Activated naive CD8-positive, alpha-beta T cell treated with anti-CD3 and anti-CD28 coated beads for 36 hours (primary cell): Measurements from ENCODE around the gene RGS3. TPM values are rescaled to one million over a fixed set of nuclear protein-coding genes. Genes with fewer than 3 reads are reported as not detected.

Source experiments
- DNase-seq: peaks from one replicate; pipeline ENCODE4 v3.0.0; 2021
- H3K27ac Mint-ChIP-seq: one replicate; pipeline ENCODE4 v1.8.0; 2022; ENCODE audit warnings: mild to moderate bottlenecking, moderate library complexity, mixed read lengths
- H3K27me3 Mint-ChIP-seq: one replicate; pipeline ENCODE4 v1.8.0; 2022; ENCODE audit warnings: mild to moderate bottlenecking, mixed read lengths
- H3K36me3 Mint-ChIP-seq: one replicate; pipeline ENCODE4 v1.8.0; 2021; ENCODE audit warnings: mild to moderate bottlenecking, mixed read lengths
- H3K4me1 Mint-ChIP-seq: one replicate; pipeline ENCODE4 v1.8.0; 2021; ENCODE audit warnings: mixed read lengths
- H3K4me3 Mint-ChIP-seq: one replicate; pipeline ENCODE4 v1.8.0; 2022; ENCODE audit warnings: mild to moderate bottlenecking, moderate library complexity, mixed read lengths
- H3K9me3 Mint-ChIP-seq: one replicate; pipeline ENCODE4 v1.8.0; 2022; ENCODE audit warnings: mixed read lengths
- total RNA-seq, 2 experiments: library from RNA; stranded (reverse); gene quantifications; one replicate each; pipeline ENCODE4 v1.2.3, GENCODE V29; 2021

RGS3 gene
- total RNA-seq, 2 experiments from 2014 or later, result 61.7 to 65.0 TPM

- Mint-ChIP-seq H3K4me1 (peaks cover 11% of the 10 kb centered on the region), H3K27ac (no peak overlapping the region), H3K36me3 (no peaks in the 10 kb centered on the region)
Observed at GRCh38 chr9:113492343-113493202, 29.0 kb downstream of the RGS3 start.

GRCh38 chr9:113493203-113493520, 29.6 kb downstream of the RGS3 start:
- no peaks in the 10 kb centered on the region for H3K9me3 Mint-ChIP-seq
- H3K36me3 Mint-ChIP-seq, result no peaks in the 10 kb centered on the region
- H3K4me1 Mint-ChIP-seq, result peaks cover 11% of the 10 kb centered on the region
- no peak for DNase-seq
- no peaks in the 10 kb centered on the region for H3K27me3 Mint-ChIP-seq
- H3K4me3 Mint-ChIP-seq, result no peak overlapping the region
- no peak overlapping the region for H3K27ac Mint-ChIP-seq

More at GRCh38 chr9:113492343-113493202, 29.0 kb downstream of the RGS3 start:
- no peak for DNase-seq
- no peaks in the 10 kb centered on the region for H3K9me3 Mint-ChIP-seq
- H3K4me3 Mint-ChIP-seq, result no peak overlapping the region
- no peaks in the 10 kb centered on the region for H3K27me3 Mint-ChIP-seq

- DNase-seq, result no peak
- Mint-ChIP-seq H3K4me1 (peaks cover 25% of the 10 kb centered on the region), H3K27ac (no peak overlapping the region), H3K27me3 (no peaks in the 10 kb centered on the region), H3K9me3 (no peaks in the 10 kb centered on the region), H3K36me3 (no peaks in the 10 kb centered on the region), H3K4me3 (no peak overlapping the region)
Observed at GRCh38 chr9:113495526-113495925, 32.0 kb downstream of the RGS3 start.

GRCh38 chr9:113497051-113497450, 33.5 kb downstream of the RGS3 start:
- Mint-ChIP-seq H3K27me3 (no peaks in the 10 kb centered on the region), H3K9me3 (no peaks in the 10 kb centered on the region), H3K36me3 (no peaks in the 10 kb centered on the region), H3K27ac (no peak overlapping the region), H3K4me3 (no peak overlapping the region), H3K4me1 (peaks cover 38% of the 10 kb centered on the region)
- no peak for DNase-seq

DNA sequence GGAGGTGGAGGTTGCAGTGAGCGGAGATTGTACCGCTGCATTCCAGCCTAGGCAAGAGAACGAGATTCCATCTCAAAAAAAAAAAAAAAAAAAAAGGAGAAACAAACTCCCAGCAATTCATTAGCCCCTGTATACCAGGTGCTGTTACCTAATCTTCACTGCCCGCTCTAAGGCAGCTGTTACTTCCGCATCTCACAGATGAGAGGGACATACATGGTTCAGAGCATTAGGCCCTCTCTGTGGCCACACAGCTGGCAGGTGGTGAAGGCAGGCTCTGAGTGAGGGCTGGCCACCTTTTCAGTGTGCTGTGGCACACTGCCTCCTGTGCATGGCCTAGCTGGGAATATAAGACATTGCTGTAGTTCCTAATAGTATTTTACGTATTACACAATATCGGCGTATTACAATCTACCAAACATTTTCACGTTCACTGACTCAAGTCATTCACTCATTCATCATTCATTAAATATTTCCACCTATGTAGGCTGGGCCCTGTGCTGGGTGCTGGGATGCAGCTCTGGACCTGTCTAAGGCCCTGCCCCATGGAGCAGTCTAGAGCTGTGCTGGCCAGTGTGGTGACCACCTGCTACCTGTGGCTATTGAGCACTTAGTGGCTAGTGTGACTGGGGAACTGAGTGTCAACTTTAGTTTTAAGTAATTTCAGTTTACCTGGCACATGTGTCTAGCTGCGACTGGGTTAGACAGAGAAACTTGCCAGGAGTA, 35.8 kb downstream of the RGS3 start:
- Mint-ChIP-seq H3K27me3 (no peaks in the 10 kb centered on the region), H3K9me3 (no peaks in the 10 kb centered on the region), H3K36me3 (no peaks in the 10 kb centered on the region), H3K27ac (peak overlapping the region; percentile 80), H3K4me1 (peaks cover 35% of the 10 kb centered on the region), H3K4me3 (no peak overlapping the region)
- no peak for DNase-seq

GRCh38 chr9:113499876-113500497, 36.5 kb downstream of the RGS3 start:
- H3K27ac Mint-ChIP-seq, result peak overlapping the region; percentile 80
- peaks cover 35% of the 10 kb centered on the region for H3K4me1 Mint-ChIP-seq
- H3K4me3 Mint-ChIP-seq, result peak overlapping the region; percentile 41
- no peaks in the 10 kb centered on the region for H3K27me3 Mint-ChIP-seq
- DNase-seq, result peak; percentile 43
- no peaks in the 10 kb centered on the region for H3K36me3 Mint-ChIP-seq
- no peaks in the 10 kb centered on the region for H3K9me3 Mint-ChIP-seq

DNA sequence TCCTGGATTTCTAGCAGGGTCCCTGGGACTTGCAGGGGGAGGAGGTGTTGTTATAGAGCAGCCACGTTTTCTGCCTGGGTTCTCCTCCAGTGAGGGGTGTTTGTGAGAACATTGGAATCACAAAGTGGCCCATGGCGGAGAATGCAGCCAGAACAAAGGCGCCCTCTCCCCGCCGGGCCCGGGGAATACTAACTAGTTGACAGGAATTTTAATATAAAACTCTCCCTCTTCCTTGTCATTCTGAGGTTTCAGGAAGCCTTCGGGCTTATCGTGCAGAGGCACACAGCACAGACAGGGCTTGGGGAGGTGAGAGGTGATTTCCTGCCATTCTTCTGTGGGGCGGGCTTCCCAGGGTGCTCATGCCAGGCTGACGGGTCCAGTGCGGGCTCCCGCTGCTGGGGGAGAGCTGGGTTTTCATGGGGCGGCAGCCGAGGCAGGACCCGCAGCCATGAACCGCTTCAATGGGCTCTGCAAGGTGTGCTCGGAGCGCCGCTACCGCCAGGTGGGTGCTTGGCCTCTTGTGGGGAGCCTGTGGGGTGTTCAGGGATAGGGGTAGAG, 37.7 kb downstream of the RGS3 start:
- Mint-ChIP-seq H3K9me3 (no peaks in the 10 kb centered on the region), H3K36me3 (no peaks in the 10 kb centered on the region), H3K4me1 (peaks cover 40% of the 10 kb centered on the region), H3K27ac (no peak overlapping the region), H3K27me3 (no peaks in the 10 kb centered on the region), H3K4me3 (no peak overlapping the region)
- no peak for DNase-seq

- H3K27ac Mint-ChIP-seq, result no peak overlapping the region
- H3K9me3 Mint-ChIP-seq, result no peaks in the 10 kb centered on the region
- DNase-seq, result no peak
- H3K27me3 Mint-ChIP-seq, result no peaks in the 10 kb centered on the region
- H3K4me3 Mint-ChIP-seq, result no peak overlapping the region
- H3K4me1 Mint-ChIP-seq, result peaks cover 40% of the 10 kb centered on the region
- H3K36me3 Mint-ChIP-seq, result no peaks in the 10 kb centered on the region
Observed at GRCh38 chr9:113501852-113502251, 38.3 kb downstream of the RGS3 start.

- Mint-ChIP-seq H3K27ac (no peak overlapping the region), H3K9me3 (no peaks in the 10 kb centered on the region), H3K36me3 (no peaks in the 10 kb centered on the region), H3K4me1 (peaks cover 44% of the 10 kb centered on the region), H3K4me3 (no peak overlapping the region), H3K27me3 (no peaks in the 10 kb centered on the region)
- no peak for DNase-seq
Observed at GRCh38 chr9:113502427-113503034, 39.0 kb downstream of the RGS3 start.

DNA sequence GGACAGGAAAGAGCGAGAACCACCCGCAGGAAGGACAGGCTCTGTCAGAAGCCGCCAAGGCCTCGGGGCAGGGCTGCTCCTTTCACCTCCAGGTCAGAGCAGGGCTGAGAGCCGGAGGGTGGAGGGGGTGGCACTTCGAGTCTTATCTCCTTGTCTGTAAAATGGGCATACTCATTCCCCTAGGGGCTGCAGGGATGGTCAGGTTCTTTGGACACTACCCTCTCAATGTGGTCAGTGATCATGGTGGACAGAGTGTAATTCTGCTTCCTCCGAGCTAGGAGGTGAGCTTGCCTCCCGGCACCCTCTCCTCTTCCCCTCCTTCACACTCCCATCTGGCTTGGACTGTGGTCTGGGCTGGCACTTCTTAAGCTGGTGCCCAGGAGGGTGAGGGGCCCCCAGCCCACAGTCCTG, 39.6 kb downstream of the RGS3 start:
- DNase-seq, result no peak
- H3K27me3 Mint-ChIP-seq, result no peaks in the 10 kb centered on the region
- no peaks in the 10 kb centered on the region for H3K9me3 Mint-ChIP-seq
- H3K4me1 Mint-ChIP-seq, result peaks cover 44% of the 10 kb centered on the region
- H3K4me3 Mint-ChIP-seq, result no peak overlapping the region
- no peak overlapping the region for H3K27ac Mint-ChIP-seq
- no peaks in the 10 kb centered on the region for H3K36me3 Mint-ChIP-seq

GRCh38 chr9:113503613-113504211, 40.2 kb downstream of the RGS3 start:
- no peaks in the 10 kb centered on the region for H3K9me3 Mint-ChIP-seq
- no peaks in the 10 kb centered on the region for H3K27me3 Mint-ChIP-seq
- peaks cover 47% of the 10 kb centered on the region for H3K4me1 Mint-ChIP-seq
- no peak overlapping the region for H3K27ac Mint-ChIP-seq
- no peak overlapping the region for H3K4me3 Mint-ChIP-seq
- H3K36me3 Mint-ChIP-seq, result no peaks in the 10 kb centered on the region
- DNase-seq, result no peak

DNA sequence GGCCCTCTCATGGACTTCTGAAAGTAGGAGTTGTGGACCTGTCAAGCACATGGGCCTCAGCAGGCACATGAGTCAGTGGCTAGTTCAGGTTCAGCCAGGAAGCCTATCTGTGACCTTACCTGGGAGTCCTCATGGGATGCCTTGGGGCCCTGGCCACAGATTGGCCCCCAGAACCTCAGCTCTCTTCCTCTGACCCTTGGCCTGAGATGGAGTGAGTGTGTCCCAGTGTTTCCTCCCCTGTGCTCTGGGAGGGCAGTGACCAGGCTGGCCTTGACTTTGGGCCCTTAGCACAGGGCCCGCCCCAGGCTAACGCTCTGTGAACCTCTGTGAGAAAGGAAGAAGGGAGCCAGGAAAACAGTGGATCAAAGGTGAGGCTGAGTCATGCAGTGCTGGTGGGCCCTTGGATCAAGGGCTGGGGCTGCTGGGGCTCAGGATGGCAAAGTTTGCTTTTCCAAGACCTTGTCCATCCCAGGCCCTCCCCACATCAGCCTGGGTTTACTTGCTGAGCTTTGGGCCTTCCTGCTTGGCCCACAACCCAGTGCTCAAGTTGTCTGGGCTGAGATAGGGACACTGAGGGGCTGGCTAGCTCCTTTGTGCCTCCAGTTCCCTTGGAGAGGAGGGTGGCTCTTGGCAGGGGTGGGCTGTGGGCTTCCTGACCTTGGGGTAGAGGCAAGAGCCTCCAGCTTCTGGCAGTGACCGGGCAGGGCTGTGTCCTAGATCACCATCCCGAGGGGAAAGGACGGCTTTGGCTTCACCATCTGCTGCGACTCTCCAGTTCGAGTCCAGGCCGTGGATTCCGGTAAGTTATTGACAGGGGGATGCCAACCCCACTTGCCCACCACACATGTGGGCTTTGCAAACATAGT, 41.4 kb downstream of the RGS3 start:
- H3K36me3 Mint-ChIP-seq, result no peaks in the 10 kb centered on the region
- H3K27ac Mint-ChIP-seq, result no peak overlapping the region
- H3K4me1 Mint-ChIP-seq, result peaks cover 38% of the 10 kb centered on the region
- no peaks in the 10 kb centered on the region for H3K9me3 Mint-ChIP-seq
- DNase-seq, result no peak
- H3K4me3 Mint-ChIP-seq, result no peak overlapping the region
- no peaks in the 10 kb centered on the region for H3K27me3 Mint-ChIP-seq

DNA sequence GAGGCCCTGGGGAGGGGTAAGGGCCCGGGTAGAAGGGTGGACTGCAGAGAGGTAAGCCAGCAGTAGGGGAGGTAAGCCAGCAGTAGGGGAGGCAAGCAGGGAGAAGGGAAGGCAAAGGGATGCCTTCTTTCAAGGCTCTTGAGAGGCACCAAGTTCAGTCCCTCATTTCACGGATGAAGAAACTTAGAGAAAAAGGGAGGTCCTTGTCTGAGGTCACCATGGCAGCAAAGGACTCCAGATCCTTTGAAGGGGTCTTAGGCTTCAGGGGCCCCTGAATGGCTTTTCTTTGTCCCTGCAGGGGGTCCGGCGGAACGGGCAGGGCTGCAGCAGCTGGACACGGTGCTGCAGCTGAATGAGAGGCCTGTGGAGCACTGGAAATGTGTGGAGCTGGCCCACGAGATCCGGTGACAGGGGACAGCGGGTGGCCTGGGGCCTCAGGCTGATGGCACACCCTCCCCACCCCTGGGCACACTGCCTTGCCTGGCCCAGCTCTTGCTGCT, 42.6 kb downstream of the RGS3 start:
- Mint-ChIP-seq H3K9me3 (no peaks in the 10 kb centered on the region), H3K4me3 (no peak overlapping the region), H3K27me3 (no peaks in the 10 kb centered on the region), H3K36me3 (no peaks in the 10 kb centered on the region), H3K27ac (peak overlapping the region; percentile 21), H3K4me1 (peaks cover 37% of the 10 kb centered on the region)
- DNase-seq, result no peak

- Mint-ChIP-seq H3K27ac (no peak overlapping the region), H3K4me1 (peaks cover 39% of the 10 kb centered on the region), H3K36me3 (no peaks in the 10 kb centered on the region), H3K4me3 (no peak overlapping the region), H3K27me3 (no peaks in the 10 kb centered on the region), H3K9me3 (no peaks in the 10 kb centered on the region)
- DNase-seq, result no peak
Observed at GRCh38 chr9:113507256-113507655, 43.7 kb downstream of the RGS3 start.
